Measurements from ENCODE around the gene WDR33. TPM values are rescaled to one million over a fixed set of nuclear protein-coding genes. Genes with fewer than 3 reads are reported as not detected.
A peak's percentile ranks its signal among the peaks of the same experiment; 100 is the strongest.

Gene WDR33
- total RNA-seq, 1 donor from 2014 or later = 35.9 TPM

GRCh38 chr2:127652786-127653357 lies 158.1 kb downstream of the WDR33 start:
- no peak for DNase-seq (ENCODE audit: low spot score)
- intact Hi-C loops (cut with DNase I) = loop anchor here (5.0 kb wide), 2 partner anchors 126 to 141 kb away; partner anchors contain the start of gene IWS1

- peak; percentile 95 for DNase-seq (ENCODE audit: low spot score)
- intact Hi-C loops (cut with DNase I) = loop anchor here (5.0 kb wide), 2 partner anchors 125 to 140 kb away; partner anchors contain the start of gene IWS1
These were observed 158.9 kb downstream of the WDR33 start for GRCh38 chr2:127651971-127652550.

DNA sequence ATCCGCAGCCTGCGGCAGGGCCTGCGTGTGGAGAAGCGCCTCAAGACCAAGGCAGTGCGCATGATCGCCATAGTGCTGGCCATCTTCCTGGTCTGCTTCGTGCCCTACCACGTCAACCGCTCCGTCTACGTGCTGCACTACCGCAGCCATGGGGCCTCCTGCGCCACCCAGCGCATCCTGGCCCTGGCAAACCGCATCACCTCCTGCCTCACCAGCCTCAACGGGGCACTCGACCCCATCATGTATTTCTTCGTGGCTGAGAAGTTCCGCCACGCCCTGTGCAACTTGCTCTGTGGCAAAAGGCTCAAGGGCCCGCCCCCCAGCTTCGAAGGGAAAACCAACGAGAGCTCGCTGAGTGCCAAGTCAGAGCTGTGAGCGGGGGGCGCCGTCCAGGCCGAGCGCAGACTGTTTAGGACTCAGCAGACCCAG lies 159.6 kb downstream of the WDR33 start:
- no peak for DNase-seq (ENCODE audit: low spot score)
- intact Hi-C loops (cut with DNase I) = loop anchor here (5.0 kb wide), 2 partner anchors 124 to 139 kb away; partner anchors contain the start of gene IWS1

Other genes starting within 250 kb of the WDR33 start
- gene GPR17, start 165.0 kb downstream of the WDR33 start, total RNA-seq = 0.19 TPM
- 207 TPM for gene LIMS2, start 135.6 kb downstream of the WDR33 start, total RNA-seq
- gene SFT2D3, start 109.7 kb downstream of the WDR33 start, total RNA-seq = 3.1 TPM
- 19.6 TPM for gene POLR2D, start 47.0 kb upstream of the WDR33 start, total RNA-seq
- 11.8 TPM for gene AMMECR1L, start 74.8 kb upstream of the WDR33 start, total RNA-seq
- 19.9 TPM for gene SAP130, start 216.9 kb upstream of the WDR33 start, total RNA-seq

Data from cardiac septum (tissue), 1 donor.